Esophagus squamous epithelium (tissue), 5 donors: Measurements from ENCODE around the gene RBP3. TPM values are rescaled to one million over a fixed set of nuclear protein-coding genes. Genes with fewer than 3 reads are reported as not detected.

Experiments used
- DNase-seq: peaks from one replicate; lab custom pipeline; 2025; lab: John Stamatoyannopoulos, UW
- H3K27ac ChIP-seq, 4 donors: fragments of 200-600 bp; sonication (generic); one replicate each; pipeline ENCODE4 v1.5.1; 2016 to 2019; ENCODE audit warnings: mild to moderate bottlenecking in 1 of 4
- H3K27me3 ChIP-seq, 4 donors: fragments of 200-600 bp; sonication (generic); 1 replicate in 3 of 4; 2 replicates in 1 of 4; pipeline versions ENCODE4 v1.5.1 to v1.6.0; 2017 to 2021; ENCODE audit warnings: antibody characterized with exemption in 1 of 4
- H3K36me3 ChIP-seq, 3 donors: fragments of 200-600 bp; sonication (generic); one replicate each; pipeline ENCODE4 v1.5.1; 2016 to 2019
- H3K4me1 ChIP-seq, 3 donors: fragments of 200-600 bp; sonication (generic); one replicate each; pipeline ENCODE4 v1.5.1; 2017 to 2019
- H3K4me3 ChIP-seq, 4 donors: fragments of 200-600 bp; sonication (generic); 1 replicate in 3 of 4; 2 replicates in 1 of 4; pipeline ENCODE4 v1.5.1; 2016 to 2019; ENCODE audit warnings: mild to moderate bottlenecking in 2 of 4, moderate library complexity in 1 of 4
- H3K9me3 ChIP-seq, 3 donors: fragments of 200-600 bp; sonication (generic); one replicate each; pipeline ENCODE4 v1.5.1; 2016 to 2019
- CTCF ChIP-seq, 6 experiments: fragments of 450-650 bp in 4 of 6; fragments of 200-600 bp in 2 of 6; sonication (generic) in 2 of 6; IDR thresholded peaks; one replicate each; pipeline ENCODE4 v1.5.1; 2016 to 2019; ENCODE audit warnings: antibody characterized with exemption in 6 of 6, mild to moderate bottlenecking in 4 of 6, moderate library complexity in 4 of 6
- POLR2A ChIP-seq, 4 donors: fragments of 450-650 bp; IDR thresholded peaks; one replicate each; pipeline ENCODE4 v1.6.1; 2017; ENCODE audit warnings: antibody characterized with exemption in 4 of 4, mild to moderate bottlenecking in 4 of 4, moderate library complexity in 3 of 4
- WGBS, 2 donors: methylation state at CpG; one replicate each; pipeline ENCODE4 v1.1.5; 2018; 5-methylcytosine and 5-hydroxymethylcytosine counted together
- intact Hi-C: fragments of 100-400 bp; cut with DNase I; formaldehyde crosslinking; loops from one replicate; pipeline ENCODE4 v1.15.0; 2022
- total RNA-seq, 4 donors: library from RNA; depleted of rRNA; stranded (reverse); fragments of >200 nt; gene quantifications; one replicate each; pipeline ENCODE4 v1.1.0, GENCODE V29; 2016
- donor health status: DM: yes; HTN: yes; CAD: no.

The RBP3 gene
- total RNA-seq, 4 donors from 2014 or later, result not detected

GRCh38 chr10:47354900-47355299, 6.7 kb downstream of the RBP3 start:
- WGBS, 2 donors, result 75 to 85% methylated on average over 1 of the region's 1 CpG
- intact Hi-C loops, result no loop called here
- Histone ChIP-seq H3K27ac (no peak overlapping the region), H3K4me1 (no peaks in the 10 kb centered on the region), H3K9me3 (no peaks in the 10 kb centered on the region), H3K36me3 (no peaks in the 10 kb centered on the region), H3K4me3 (no peak overlapping the region), H3K27me3 (no peaks in the 10 kb centered on the region)
- DNase-seq, result no peak
- TF ChIP-seq POLR2A (IDR thresholded peaks at IDR 0.05) (no peak), CTCF (IDR thresholded peaks at IDR 0.05) (no peak)

- Histone ChIP-seq H3K4me1 (peaks cover 0 to 16% (median 0%) of the 10 kb centered on the region in 3 donors), H3K4me3 (no peak overlapping the region), H3K36me3 (no peaks in the 10 kb centered on the region), H3K9me3 (no peaks in the 10 kb centered on the region), H3K27ac (no peak overlapping the region), H3K27me3 (no peaks in the 10 kb centered on the region)
- intact Hi-C loops, result no loop called here
- TF ChIP-seq CTCF (IDR thresholded peaks at IDR 0.05) (no peak), POLR2A (IDR thresholded peaks at IDR 0.05) (no peak)
- 83% methylated on average over 4 to 5 of the region's 5 CpGs for WGBS, 2 donors
- DNase-seq, result no peak
Measured at GRCh38 chr10:47356708-47357107, 8.5 kb downstream of the RBP3 start.

DNA sequence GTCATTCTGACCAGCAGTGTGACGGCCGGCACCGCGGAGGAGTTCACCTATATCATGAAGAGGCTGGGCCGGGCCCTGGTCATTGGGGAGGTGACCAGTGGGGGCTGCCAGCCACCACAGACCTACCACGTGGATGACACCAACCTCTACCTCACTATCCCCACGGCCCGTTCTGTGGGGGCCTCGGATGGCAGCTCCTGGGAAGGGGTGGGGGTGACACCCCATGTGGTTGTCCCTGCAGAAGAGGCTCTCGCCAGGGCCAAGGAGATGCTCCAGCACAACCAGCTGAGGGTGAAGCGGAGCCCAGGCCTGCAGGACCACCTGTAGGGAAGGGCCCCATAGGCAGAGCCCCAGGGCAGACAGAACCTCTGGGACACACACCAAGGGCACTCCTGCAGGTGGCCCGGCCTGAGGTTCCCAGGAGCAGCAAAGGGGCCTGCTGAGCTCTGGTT, 9.0 kb downstream of the RBP3 start:
- intact Hi-C loops, result no loop called here
- no peaks in the 10 kb centered on the region for H3K9me3 ChIP-seq
- no peak overlapping the region for H3K27ac ChIP-seq
- TF ChIP-seq POLR2A (IDR thresholded peaks at IDR 0.05) (no peak), CTCF (IDR thresholded peaks at IDR 0.05) (no peak)
- DNase-seq, result no peak
- H3K4me3 ChIP-seq, result no peak overlapping the region
- H3K4me1 ChIP-seq, result peaks cover 0 to 19% (median 0%) of the 10 kb centered on the region in 3 donors
- no peaks in the 10 kb centered on the region for H3K36me3 ChIP-seq
- 88 to 100% methylated on average over 1 to 3 of the region's 12 CpGs for WGBS, 2 donors
- no peaks in the 10 kb centered on the region for H3K27me3 ChIP-seq

DNA sequence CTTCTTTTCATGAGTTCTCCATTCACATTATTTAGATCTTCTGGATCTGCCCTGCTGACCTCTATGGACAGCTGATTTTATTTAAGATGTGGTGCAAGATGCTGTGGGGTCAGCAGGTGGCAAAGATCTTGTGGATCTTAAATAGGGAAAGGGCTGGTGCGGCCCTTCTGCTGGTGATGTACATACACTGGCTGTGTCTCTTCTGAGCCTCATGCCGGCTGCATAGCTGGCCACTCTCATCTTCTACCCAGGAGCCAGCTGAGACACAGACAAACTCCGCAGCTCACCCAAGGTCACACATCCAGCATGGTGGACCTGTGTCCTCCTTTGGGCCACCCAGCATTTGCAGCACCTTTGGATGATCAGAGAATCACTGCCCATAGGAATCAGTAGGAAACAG, 9.7 kb downstream of the RBP3 start:
- no peak overlapping the region for H3K4me3 ChIP-seq
- H3K36me3 ChIP-seq, result no peaks in the 10 kb centered on the region
- H3K9me3 ChIP-seq, result no peaks in the 10 kb centered on the region
- H3K27ac ChIP-seq, result no peak overlapping the region
- DNase-seq, result no peak
- WGBS, 2 donors, result 86% methylated on average over 3 of the region's 3 CpGs; no CpG with 5 or more reads in 1 of the 2 donors
- TF ChIP-seq POLR2A (IDR thresholded peaks at IDR 0.05), result no peak
- TF ChIP-seq CTCF (IDR thresholded peaks at IDR 0.05), result no peak
- no peaks in the 10 kb centered on the region for H3K27me3 ChIP-seq
- peaks cover 0 to 21% (median 0%) of the 10 kb centered on the region in 3 donors for H3K4me1 ChIP-seq
- intact Hi-C loops, result no loop called here

DNA sequence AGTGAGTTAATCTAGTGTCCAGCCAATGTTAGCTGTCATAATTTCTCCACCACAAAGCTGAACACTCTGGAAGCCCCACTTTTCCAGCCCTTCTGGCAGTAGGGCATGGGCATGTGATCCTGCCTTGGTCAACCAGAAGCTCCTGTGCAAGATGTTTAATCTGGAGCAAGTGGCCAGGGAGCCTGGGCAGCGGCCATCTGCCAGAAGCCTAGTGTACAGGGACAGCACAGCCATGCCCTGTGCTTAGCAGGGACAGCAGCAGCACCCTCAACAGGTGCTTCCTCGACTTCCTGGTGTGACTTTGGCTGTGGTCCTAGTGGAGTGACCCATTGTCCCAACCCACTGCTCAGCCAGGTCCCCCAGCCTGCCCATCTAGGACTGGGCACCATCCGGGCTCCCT, 10.3 kb downstream of the RBP3 start:
- intact Hi-C loops, result no loop called here
- 60 to 78% methylated on average over 2 of the region's 3 CpGs for WGBS, 2 donors

More for the DNA sequence above, 10.3 kb downstream of the RBP3 start:
- H3K36me3 ChIP-seq, result no peaks in the 10 kb centered on the region
- no peaks in the 10 kb centered on the region for H3K9me3 ChIP-seq
- H3K27ac ChIP-seq, result no peak overlapping the region
- DNase-seq, result no peak
- no peak overlapping the region for H3K4me3 ChIP-seq
- no peaks in the 10 kb centered on the region for H3K27me3 ChIP-seq
- peaks cover 0 to 21% (median 0%) of the 10 kb centered on the region in 3 donors for H3K4me1 ChIP-seq
- TF ChIP-seq CTCF (IDR thresholded peaks at IDR 0.05) (no peak), POLR2A (IDR thresholded peaks at IDR 0.05) (no peak)
